GM19193 (cell line): ENCODE data around the gene CACNA1G.

Experiments used
- POLR2A ChIP-seq: IDR thresholded peaks from 4 replicates; pipeline ENCODE4 v1.6.1; 2011; ENCODE audit not compliant: insufficient read depth, insufficient read length; ENCODE audit errors: extremely low read depth

CACNA1G gene

DNA sequence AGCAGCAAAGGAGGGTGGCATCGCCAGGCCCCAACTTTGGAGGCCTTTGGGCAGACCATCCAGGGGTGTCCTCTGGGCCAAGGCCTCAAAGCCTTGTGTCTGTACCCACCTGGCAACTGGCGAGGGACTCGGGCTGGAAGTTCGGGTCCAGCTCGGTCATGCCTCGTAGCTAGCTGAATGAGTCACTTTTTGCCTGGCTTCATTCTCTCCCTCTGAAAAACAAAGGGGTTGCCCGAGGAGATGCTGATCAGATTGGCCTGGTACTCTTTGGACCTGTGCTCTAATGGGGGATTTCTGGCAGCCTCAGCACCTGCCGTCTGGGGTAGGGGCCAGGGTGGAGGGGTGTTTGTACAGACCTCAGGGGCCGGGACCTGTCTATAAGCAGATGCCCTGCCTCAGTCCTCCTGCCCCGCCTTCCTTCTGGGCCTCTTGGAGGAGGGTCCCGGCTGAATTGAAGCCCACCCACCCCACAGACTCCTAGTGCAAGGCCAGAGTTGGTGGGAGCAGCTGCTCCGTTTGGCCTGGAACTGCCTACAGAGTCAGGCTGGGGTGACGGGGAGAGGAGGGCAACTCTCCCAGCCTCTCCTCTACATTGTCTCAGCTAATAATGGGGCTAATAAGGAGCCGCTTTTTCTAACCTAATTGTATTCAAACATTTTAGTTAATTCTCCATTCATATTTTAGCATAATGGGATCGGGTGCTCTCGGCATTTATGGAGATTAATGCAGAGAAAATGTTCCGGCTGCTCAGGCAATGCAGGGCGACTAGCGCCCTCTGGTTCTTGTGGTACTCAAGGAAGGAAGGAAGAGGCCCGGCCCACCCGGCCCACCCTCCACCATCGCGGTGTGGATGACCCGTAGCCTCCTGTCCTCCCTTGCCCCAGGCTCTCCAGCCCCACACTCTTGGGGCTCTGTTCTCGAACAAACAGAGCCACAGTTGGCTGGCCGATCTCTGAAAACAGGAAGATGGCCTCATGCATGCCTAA is 52.8 kb downstream of the CACNA1G start:
- TF ChIP-seq POLR2A: no peak

DNA sequence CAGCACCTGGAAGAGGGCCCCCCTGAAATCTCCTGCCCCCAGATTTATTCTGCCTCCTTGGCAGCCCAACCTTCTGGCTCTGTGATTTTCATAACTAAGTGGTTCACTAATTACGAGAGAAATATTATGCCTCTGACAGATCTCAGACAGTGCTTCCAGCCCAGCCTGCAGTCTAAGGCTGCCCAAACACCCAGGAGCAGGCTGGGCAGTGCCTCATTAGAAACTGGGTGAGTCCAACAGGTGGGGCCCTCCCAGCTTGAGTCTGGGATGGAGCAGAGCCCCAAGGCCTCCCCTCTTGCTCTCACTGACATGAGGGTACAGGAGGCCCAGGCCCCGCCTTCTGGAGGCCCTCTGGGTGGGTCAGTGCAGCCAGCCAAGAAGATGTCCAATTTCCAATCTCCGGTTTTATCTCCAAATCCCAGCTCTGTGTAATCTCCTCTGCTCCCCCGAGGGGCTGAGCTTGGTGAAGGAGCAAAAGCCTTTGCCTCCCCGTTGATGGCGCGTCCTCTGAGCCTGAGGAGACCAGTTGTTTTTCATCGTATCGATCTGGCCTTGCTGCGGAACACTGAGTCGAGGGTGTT is 54.0 kb downstream of the CACNA1G start:
- TF ChIP-seq POLR2A: no peak

DNA sequence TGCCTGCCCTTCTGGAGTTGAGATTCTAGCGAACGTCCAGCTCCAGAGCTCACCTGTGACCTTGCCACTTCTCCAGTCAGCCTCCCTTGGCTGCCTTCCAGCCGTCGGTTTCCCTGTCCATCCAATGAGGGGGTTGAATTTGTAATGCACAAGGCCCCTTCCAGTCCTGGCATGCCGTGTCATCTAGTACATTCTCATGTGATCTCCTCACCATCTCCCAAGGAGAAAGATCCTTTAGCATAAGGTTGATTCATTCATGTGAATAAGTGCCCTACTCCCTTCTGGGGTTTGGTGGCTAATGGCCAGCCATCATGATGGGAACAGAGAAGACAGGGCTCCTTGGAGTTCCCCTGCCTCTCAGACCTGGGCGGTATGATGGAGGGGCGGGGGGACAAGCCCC is 55.3 kb downstream of the CACNA1G start:
- TF ChIP-seq POLR2A: no peak

DNA sequence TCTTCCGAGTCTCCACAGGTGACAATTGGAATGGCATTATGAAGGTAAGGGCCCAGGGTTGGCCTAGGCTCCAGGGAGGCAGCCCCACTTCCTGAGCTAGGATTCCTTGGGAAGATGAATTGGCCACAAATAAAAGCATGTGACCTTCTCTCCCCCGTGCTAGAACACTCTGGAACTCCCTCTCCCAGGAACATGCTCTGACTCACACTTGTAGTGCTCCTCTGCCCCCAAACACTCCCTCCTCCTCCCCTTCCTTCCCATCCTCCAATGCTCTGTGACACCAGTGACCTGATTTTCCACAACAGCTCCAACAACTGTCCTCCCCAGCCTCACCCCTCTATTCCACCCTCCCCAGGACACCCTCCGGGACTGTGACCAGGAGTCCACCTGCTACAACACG is 57.8 kb downstream of the CACNA1G start:
- TF ChIP-seq POLR2A: no peak

DNA sequence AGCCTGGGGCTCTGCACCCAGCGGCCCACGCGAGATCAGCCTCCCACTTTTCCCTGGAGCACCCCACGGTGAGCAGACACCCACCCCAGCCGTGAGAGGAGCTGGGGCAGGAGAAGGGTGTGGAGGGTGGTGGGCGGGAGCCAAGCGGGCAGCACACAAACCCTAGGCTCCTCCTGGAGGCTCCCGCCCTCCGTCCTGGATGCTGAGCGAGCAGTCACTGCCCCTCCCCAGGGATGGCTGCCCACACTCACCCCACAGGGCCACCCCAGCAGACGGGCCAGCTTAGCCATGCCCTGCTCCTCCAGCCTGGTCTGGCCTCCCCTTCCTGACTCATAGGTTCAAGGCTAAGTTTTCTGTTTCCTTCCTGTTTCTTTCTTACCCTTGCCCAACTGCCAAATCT is 58.4 kb downstream of the CACNA1G start:
- no peak for TF ChIP-seq POLR2A

DNA sequence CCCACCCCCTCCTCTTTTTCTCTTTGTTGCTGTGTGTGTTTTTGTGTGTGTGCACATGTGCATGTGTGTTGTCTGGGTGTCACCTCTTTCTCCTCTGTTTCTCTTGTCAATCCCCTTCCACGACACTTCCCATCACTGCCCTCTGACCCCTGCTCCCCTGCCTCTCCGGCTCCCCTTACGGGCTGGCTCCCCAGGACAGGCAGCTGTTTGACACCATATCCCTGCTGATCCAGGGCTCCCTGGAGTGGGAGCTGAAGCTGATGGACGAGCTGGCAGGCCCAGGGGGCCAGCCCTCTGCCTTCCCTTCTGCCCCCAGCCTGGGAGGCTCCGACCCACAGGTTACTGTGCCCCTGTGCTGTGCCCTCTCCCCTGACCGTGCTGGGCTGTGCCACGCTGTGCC is 59.0 kb downstream of the CACNA1G start:
- TF ChIP-seq POLR2A: no peak

DNA sequence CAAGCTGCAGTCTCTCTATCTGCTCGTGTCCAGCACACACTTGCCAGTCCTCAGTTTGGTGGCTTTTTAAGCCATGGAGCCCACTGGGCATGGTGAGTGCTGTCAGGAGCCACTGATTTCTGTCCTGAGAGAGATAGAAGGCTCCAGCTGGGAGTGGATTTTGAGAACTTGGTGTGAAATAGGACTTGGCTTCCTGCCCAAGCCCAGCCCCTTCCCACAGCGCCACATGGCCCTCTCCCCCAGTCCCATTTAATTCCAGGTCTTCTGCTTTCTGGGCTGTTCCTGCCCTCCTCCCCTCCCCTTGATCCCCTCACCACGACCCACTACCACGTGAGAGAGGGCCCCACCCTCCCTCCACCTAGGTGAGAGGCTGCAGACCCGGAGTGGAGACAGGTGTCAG is 59.7 kb downstream of the CACNA1G start:
- no peak for TF ChIP-seq POLR2A

DNA sequence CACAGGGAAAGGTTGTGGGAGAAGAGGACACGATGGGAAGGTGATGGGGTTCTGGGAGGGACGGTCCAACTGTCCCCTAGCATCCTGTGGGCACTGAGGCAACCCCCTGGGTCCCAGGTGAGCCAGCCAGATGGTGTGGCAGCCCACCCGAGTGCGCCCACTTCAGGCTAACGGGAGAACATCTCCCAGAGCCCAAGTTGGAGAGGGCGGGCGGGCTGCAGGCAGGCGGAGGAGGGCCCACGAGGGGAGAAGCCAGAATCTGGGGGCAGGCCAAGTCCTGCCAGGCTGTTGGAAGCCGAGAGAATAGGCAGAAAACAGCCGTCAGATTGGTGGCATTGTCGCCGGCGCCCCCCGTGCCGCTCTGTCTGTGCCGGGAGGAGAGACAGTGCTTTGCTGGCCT is 60.3 kb downstream of the CACNA1G start:
- no peak for TF ChIP-seq POLR2A

DNA sequence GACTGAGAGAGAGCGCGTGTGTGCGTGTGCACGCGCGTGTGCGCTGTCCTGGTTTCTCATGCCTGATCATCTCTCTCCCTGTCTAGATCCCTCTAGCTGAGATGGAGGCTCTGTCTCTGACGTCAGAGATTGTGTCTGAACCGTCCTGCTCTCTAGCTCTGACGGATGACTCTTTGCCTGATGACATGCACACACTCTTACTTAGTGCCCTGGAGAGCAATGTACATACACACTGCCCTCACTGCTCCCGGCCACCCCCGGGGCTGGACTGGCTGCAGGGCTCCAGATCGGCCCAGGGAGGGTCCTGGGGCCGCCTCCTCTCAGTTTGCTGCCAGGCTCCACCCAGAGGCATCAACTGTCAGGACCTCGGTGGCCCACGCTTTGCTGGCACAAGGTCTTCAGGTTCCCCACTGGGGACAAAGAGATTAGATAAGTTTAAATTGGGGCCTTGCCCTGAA is 61.1 kb downstream of the CACNA1G start:
- no peak for TF ChIP-seq POLR2A

DNA sequence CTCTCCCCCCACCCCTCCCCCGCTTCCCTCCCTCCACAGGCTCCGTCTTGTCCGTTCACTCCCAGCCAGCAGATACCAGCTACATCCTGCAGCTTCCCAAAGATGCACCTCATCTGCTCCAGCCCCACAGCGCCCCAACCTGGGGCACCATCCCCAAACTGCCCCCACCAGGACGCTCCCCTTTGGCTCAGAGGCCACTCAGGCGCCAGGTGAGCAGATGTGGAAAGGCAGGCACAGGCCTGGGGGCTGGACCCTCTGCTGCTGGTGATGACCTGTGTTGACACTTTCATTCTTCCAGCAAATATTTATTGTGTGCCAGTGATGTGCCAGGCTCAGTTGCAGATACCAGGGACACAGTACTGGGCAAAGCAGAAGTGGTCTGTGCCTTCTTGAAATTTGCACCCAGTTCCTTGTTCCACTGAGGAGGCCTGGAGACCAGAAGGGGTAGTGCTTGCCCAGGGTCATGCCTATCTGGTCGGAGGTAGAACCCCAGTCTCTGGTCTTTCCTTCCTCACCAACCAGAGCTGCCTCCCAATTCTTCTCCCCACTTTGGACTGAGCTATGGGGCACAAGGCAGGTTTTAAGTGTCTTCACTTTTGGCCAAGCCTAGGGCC is 63.9 kb downstream of the CACNA1G start:
- TF ChIP-seq POLR2A: no peak

DNA sequence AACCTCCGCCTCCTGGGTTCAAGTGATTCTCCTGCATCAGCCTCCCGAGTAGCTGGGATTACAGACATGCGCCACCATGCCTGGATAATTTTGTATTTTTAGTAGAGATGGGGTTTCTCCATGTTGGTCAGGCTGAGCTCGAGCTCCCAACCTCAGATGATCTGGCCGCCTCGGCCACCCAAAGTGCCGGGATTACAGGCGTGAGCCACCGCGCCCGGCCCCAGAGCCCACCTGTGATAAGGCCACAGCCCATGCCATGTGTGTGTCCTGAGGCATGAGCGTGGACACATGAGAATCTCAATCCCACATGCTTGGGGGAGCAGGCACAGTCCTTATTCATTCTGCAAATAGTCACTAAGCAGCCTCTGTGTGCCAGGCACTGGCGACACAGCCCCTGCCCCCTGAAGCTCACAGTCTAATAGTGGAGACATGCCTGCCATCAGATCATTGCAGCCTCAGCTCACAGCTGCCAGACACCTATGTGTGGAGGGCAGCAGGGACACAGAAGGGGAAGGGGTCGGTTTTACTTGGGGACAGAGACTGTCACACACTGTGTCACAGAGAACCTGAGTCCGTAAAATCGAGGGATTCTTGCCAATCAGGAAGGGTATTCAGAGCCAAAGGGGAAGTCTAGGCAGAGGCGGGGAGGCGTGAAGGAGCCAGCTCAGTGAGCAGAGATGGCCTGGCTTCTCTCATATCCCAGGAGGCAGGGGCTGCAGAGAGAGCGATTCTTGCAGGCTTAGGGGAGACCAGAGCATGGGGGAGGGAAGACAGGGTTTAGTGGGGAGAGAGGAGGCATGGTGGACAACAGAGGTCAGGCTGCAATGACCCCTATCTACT is 64.7 kb downstream of the CACNA1G start:
- TF ChIP-seq POLR2A: no peak

DNA sequence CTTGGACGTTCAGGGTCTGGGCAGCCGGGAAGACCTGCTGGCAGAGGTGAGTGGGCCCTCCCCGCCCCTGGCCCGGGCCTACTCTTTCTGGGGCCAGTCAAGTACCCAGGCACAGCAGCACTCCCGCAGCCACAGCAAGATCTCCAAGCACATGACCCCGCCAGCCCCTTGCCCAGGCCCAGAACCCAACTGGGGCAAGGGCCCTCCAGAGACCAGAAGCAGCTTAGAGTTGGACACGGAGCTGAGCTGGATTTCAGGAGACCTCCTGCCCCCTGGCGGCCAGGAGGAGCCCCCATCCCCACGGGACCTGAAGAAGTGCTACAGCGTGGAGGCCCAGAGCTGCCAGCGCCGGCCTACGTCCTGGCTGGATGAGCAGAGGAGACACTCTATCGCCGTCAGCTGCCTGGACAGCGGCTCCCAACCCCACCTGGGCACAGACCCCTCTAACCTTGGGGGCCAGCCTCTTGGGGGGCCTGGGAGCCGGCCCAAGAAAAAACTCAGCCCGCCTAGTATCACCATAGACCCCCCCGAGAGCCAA is 65.6 kb downstream of the CACNA1G start:
- TF ChIP-seq POLR2A: no peak

DNA sequence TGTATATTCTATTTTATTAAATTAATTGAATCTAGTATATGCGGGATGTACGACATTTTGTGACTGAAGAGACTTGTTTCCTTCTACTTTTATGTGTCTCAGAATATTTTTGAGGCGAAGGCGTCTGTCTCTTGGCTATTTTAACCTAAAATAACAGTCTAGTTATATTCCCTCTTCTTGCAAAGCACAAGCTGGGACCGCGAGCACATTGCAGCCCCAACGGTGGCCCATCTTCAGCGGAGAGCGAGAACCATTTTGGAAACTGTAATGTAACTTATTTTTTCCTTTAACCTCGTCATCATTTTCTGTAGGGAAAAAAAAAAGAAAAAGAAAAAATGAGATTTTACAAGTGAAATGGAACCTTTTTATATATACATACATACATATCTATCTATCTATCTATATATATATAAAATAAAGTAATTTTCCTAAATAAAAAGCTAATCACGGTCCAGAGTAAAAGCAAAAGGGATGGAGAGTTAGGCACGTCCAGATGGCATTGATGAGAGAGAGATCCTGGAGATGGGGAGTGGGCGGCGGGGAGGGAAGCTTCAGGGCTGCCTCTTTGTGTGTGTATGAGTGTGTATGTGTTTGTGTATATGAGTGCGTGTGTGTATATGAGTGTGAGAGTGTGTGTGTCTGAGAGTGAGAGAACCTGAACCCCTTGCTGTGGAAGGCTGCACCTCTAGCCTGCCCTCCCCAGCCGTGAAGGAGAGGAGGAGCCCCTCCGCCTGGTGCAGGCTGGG is 66.7 kb downstream of the CACNA1G start:
- no peak for TF ChIP-seq POLR2A
